Fibroblast of pulmonary artery (primary cell): ENCODE measurements around the gene ZFHX3.

Source experiments
- DNase-seq: peaks from one replicate; pipeline ENCODE4 v3.0.0-alpha.2; 2010; ENCODE audit warnings: low read depth
- H3K4me3 ChIP-seq: replicated peaks from 2 replicates; pipeline ENCODE4 v1.5.1; 2011; ENCODE audit warnings: low read depth, mild to moderate bottlenecking, control low read depth, low read length, moderate library complexity
- CTCF ChIP-seq: IDR thresholded peaks from 2 replicates; pipeline ENCODE4 v1.5.1; 2011; ENCODE audit warnings: mild to moderate bottlenecking, control low read depth, low read length, inconsistent platforms; ENCODE audit errors: missing control alignments

ZFHX3 gene

GRCh38 chr16:72963533-72964315, 84.2 kb downstream of the ZFHX3 start:
- no peak for TF ChIP-seq CTCF
- H3K4me3 ChIP-seq = no peak overlapping the region
- peak; percentile 36 for DNase-seq

GRCh38 chr16:72962347-72962746, 85.6 kb downstream of the ZFHX3 start:
- H3K4me3 ChIP-seq = no peak overlapping the region
- no peak for DNase-seq
- TF ChIP-seq CTCF = no peak

GRCh38 chr16:72961863-72962262, 86.1 kb downstream of the ZFHX3 start:
- H3K4me3 ChIP-seq = no peak overlapping the region
- DNase-seq = no peak
- TF ChIP-seq CTCF = no peak

GRCh38 chr16:72961115-72961832, 86.7 kb downstream of the ZFHX3 start:
- TF ChIP-seq CTCF = peak; percentile 39
- DNase-seq = no peak
- H3K4me3 ChIP-seq = no peak overlapping the region

- DNase-seq = no peak
- no peak for TF ChIP-seq CTCF
- no peak overlapping the region for H3K4me3 ChIP-seq
These were observed 87.8 kb downstream of the ZFHX3 start for GRCh38 chr16:72960101-72960500.

GRCh38 chr16:72959301-72959996, 88.5 kb downstream of the ZFHX3 start:
- no peak for TF ChIP-seq CTCF
- no peak overlapping the region for H3K4me3 ChIP-seq
- DNase-seq = no peak
